ENCODE measurements around the gene SMYD1.
A peak's percentile ranks its signal among the peaks of the same experiment; 100 is the strongest.

SMYD1 gene

GRCh38 chr2:88090446-88091283 is 23.0 kb downstream of the SMYD1 start:
- peak; percentile 48 to 76 for DNase-seq

- DNase-seq: no peak
Measured at GRCh38 chr2:88091943-88092342, 24.3 kb downstream of the SMYD1 start.

GRCh38 chr2:88092773-88093172 is 25.1 kb downstream of the SMYD1 start:
- DNase-seq: no peak

GRCh38 chr2:88095022-88095421 is 27.4 kb downstream of the SMYD1 start:
- no peak for DNase-seq

DNA sequence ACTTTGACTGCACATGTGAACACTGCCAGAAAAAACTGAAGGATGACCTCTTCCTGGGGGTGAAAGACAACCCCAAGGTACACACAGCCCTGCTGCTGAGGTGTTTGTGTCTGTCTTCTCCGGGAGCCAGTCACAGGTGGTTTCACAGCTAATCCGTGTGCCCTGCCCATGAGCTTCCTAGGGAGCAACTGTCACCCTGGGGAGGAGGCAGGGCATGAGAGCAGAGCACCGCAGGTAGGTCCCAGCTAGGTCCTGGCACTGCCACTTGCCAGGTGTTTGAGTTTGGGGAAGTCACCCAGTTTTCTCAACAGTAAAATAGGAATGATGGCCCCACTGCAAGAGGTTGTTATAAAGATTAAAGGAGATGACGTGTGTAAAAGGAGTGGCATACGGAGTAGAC is 29.1 kb downstream of the SMYD1 start:
- DNase-seq: no peak

GRCh38 chr2:88097192-88097591 is 29.6 kb downstream of the SMYD1 start:
- no peak for DNase-seq

DNA sequence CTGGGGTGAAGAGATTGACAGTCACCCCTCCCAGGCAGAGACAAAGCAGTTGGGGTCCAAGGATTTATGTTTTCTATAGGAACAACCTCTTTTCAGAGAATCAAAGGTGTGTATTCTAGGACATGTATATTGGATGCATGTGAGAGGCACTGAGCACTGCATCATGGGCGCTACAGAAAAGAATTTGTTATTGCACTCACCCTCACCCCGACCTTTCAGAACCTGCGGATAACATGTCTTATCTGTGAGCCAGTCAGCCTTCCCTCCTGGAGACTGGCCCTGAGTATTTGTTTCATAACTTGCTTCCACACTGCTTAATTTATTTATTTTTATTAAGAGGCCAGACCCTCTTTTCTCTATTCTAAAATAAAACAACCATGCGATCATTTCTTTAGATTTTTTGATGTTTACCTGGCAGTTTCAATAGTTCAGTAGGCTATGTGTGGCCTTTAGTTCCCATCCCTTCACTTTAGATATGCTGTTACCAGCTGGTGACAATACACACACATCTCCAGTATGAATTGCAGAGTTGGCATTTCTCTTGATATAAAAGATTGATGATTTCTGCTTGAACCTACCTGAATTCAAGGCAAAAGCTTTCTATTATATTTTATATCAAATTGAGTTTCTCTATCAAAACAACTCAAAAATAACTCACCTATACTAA is 30.4 kb downstream of the SMYD1 start:
- no peak for DNase-seq

DNA sequence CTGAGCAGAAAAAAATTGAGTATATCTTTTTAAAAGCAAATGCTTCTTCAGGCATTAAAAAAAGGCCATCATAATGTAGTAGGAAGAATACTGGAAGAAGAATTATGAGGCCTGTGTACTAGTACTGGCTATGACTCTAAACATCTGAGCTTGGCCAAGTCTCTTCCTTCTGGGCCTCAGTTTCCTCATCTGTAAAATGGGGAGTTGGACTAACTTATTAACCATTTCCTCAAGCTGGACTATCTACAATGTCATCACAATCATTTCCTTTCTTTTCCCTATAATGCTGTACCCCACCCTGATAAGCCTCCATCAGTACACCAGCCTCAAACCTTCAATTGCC is 30.9 kb downstream of the SMYD1 start:
- no peak for DNase-seq

DNA sequence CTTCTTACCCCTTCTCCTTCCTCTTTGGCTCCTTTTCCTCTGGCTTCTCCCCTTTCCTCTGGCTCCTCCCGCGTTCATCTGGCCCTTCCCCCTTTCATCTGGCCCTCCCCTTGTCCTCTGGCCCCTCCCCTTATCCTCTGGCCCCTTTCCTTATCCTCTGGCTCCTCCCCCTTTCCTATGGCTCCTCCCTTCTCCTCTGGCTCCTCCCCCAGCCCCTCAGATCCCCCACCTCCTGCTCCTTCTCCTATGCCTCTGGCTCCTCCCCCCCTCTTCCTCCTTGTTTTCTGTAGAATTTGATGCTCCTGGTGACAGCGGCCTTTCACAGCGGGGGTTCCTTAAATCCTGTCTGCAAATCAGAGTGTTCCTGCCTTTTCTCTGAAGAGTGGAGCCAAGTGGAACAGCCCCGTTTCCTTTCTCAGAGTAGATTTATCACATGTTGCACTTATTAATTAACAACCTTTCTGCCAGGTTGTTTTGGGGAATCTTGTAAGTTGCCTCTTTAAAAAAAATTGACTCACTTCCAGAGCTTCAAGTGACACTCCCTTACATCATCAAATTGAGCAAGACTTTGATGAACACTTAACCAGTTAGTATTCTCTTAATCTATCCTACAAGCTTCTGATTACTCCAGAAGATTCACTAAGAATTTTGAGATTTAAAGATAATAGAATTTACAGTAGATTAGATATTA is 32.3 kb downstream of the SMYD1 start:
- no peak for DNase-seq

- no peak for DNase-seq
Measured at GRCh38 chr2:88100489-88100858, 32.8 kb downstream of the SMYD1 start.

- DNase-seq: no peak
Measured at GRCh38 chr2:88108796-88109195, 41.2 kb downstream of the SMYD1 start.

- no peak for DNase-seq
Measured at GRCh38 chr2:88110830-88111229, 43.2 kb downstream of the SMYD1 start.

- no peak for DNase-seq
Measured at GRCh38 chr2:88113069-88113468, 45.4 kb downstream of the SMYD1 start.

DNA sequence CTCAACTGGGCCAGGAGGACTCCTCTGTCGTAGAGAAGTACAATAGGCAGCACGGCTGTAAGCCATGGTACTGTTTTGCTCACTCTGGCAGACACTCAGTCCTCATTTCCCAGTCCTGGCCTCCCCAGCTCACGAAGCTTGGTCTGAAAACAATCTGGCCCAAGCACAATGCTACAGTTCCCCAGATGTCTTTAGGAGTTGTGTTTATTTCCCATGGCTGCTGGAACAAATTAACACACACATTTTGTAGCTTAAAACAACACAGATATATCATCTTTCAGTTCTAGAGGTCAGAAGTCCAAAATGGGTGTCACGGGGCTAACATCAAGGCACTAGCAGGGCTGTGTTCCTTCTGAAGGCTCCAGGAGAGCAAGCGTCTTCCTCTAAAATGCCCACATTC is 47.3 kb downstream of the SMYD1 start:
- DNase-seq: no peak

DNA sequence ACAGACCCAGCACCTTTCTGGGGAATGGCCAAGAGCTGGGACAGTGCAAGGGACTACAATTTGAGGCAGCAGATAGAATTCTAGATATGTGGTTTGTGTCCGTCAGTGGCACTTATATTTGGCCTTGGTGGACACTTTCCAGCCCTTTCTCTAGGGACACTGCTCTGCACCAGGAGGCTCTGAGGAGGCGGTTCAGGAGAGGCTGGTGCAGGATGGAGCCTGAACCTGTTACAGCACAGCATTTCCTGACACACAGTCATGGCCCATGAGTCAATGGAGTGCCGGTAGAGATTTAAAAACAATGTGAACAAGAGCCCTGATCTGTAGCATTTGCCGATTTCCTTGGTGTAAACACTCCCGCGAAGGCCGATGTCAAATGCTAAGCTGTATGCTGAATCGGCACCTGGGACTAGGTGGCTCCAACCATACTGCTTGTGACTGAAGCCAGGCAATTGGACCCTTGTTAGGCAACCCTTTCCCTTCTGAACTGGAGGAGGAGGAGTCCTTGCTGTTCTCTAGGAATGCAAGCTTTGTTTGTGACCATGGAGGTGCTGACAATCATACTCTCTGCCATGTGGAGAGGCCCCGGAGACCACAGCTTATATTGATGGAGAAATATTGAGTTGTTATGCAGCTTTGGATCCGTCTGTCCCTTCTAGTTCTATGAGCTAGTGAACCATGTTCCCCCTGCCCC is 48.3 kb downstream of the SMYD1 start:
- no peak for DNase-seq

DNA sequence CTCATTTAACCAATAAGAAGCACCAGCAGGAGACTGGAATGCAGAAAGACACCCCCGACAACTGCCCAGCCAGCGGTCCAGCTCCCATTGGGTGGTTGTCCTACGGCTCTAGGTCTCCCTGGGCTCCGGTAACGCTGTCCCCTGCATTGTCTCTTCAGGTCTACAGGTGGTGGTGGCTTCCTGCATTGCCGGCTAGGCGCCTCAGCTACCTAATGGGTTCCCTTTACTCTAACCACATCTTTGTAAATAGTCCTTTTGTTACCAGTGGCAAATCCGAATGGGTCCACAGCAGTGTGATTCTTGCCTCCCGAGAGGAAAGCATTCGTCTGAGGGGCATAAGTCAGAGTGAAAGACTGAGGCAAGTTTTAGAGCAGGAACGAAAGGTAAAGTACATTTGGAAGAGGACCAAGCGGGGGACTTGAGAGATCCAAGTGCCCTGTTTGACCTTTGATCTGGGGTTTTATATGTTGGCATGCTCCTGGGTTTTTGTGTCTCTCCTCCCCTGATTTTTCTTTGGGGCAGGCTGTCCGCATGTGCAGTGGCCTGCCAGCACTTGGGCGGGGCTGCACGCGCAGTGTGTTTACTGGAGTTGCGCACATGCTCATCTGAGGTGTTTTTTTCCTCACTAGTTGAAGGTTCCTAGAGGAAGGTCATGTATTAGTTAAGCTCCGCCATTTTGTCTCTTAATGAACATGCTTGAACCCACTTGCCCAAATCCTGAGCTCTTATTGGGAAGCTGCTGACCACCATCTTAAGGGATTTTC is 49.2 kb downstream of the SMYD1 start:
- DNase-seq: no peak

DNA sequence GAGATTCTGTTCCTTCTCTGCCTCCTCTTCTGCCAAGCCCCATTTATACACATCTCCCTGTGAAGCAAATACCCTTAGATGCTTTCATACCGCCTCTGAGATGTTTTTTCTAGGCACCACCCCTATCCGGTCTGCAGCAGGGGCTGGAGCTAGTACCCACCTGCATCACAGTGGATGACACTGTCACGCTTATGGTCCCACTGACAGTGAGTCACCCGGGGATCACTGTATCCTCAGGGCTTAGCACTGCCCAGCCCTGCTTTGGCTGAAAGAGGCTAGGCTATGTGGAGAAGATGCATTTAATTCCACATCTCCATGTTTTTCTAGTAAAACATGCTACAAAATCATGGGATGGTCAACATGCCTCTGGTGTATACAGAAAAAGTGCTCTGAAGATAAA is 50.3 kb downstream of the SMYD1 start:
- DNase-seq: no peak

- DNase-seq: no peak
Measured at GRCh38 chr2:88121678-88122077, 54.1 kb downstream of the SMYD1 start.

- no peak for DNase-seq
Measured at GRCh38 chr2:88122141-88122884, 54.7 kb downstream of the SMYD1 start.

DNA sequence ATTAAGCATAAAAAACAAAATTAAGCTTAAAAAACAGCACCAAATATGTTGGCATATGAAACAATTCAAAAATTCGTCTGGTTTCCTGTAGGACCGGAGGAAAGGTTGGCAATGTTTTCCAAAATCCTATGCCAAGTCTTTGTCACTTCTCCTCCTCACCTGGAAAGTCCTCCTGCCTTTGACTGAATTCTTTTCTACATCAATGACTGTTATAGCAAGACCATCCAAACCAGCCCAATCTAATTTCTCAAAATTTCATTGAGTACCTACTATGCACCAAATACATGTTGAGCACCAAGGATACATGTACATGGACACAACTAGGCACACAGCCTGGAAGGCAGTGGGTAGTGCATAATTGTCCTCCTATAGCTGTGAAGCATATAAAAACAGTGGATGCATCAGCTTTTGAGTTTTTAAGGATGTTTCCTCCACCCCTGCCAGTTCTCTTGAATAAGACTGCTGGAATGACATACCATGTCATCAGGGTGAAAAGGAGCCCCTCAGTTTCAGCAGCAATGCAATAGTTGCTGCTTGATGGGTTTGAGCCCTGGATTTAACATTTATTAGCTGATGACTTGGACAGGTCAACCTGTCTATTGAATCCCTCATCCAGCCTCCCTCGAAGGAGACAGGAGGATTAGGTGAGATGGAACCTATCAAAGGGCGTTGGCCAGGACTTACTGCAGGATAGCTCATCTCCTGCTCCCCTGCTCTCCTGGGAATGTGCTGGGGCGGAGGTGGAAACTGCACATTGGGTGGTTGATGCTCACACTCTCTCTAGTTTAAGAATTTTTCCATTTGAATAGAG is 55.7 kb downstream of the SMYD1 start:
- no peak for DNase-seq

All from stimulated activated CD4-positive, alpha-beta T cell treated with anti-CD3 and anti-CD28 coated beads, Interleukin-4, amount 100 ng/mL, for 4 hours (primary cell).